GM18505 (cell line): ENCODE data around the gene ARHGAP23.

ENCODE experiments used
- ATAC-seq: cut with Tn5 transposase; IDR thresholded peaks from one replicate; pipeline ENCODE4 v1.9.1; 2021; ENCODE audit not compliant: unreplicated experiment
- POLR2A ChIP-seq: IDR thresholded peaks from 4 replicates; pipeline ENCODE4 v1.6.1; 2011; ENCODE audit warnings: borderline replicate concordance; ENCODE audit not compliant: insufficient read depth, insufficient read length; ENCODE audit errors: extremely low read depth

ARHGAP23 gene

DNA sequence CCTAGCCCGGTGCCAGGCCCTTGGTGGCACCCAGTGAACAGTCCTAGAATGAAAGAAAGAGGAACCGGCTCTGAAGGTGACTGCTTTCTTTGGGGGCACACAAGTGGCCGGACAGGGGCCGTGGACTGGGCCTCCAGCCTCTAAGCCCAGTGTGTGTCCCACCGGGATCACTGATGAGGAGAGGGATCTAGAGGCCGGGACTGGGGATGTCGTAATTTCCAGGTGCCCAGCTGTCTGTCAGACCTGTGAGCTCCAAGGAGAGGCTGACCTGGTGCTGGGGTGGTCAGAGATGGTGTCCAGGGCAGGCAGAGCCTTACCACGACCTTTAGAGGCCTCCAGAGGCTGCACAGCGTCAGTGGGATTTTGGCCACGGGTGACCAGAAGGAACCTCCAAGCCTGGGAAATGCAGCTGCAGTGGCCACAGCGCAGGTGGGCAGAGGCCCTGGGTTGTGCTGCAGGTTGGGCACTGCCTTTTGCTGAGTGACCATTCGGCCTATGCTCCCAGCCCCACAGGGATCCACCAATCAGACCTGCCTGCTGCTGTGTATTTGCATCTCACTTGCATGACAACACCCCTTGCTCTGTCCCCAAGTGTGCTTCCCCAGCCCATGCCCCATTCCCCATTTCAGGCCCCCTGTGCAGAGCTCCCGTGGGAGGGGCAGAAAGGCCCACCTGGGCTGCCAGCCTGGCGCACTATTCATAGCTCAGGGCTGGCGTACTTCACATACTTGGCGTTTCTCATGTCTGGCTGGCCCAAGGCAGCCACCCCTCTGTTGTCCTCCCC, 12.5 kb downstream of the ARHGAP23 start:
- TF ChIP-seq POLR2A = no peak
- ATAC-seq = no peak

DNA sequence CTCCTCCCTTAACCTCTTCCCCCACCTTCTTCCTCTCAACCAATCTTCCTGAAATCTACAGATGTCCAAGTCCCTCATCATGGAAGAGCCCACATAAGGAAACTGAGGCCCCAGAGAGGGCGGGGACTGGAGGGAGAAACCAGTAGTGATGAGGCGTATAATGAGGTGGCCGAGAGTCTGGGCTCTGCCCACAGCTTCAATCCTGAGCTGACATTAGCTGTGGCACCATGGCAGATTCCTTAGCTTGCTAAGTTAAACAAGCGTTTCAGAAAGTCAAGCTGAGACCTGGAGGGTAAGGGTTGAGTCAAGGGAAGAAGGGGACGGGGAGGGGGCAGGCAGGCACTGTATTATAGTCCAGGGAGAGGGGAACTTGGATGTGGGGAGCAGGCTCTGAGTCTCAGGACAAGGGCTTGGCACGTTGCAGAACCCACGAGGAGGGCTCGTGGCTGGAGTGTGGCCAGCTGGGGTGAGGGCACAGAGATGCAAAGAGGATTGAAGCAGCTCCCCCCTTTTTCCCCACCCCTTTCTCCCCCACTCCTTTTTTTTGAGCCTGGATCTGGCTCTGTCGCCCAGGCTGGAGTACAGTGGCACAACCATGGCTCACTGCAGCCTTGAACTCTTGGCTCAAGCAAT, 13.3 kb downstream of the ARHGAP23 start:
- no peak for TF ChIP-seq POLR2A
- no peak for ATAC-seq

DNA sequence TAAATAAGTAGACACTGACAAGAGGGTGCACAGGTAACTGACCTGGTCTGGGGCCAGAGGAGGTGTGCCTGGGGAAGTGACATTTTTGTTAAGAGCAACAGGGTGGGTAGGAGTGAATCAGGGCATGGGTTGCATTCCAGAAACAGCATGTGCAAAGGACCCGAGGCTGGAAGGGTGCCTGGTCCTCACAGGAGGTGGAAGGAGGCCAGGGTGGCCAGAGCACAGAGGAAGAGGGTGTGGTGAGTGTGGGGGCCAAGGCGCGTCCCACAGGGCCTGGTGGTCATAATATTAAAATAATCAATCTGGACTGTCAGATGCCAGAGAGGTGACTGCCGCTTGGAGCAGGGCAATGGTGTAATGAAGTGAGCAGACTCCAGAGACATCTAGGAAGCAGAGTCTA, 14.3 kb downstream of the ARHGAP23 start:
- ATAC-seq = no peak
- TF ChIP-seq POLR2A = no peak

- TF ChIP-seq POLR2A = no peak
- ATAC-seq = no peak
Observed at GRCh38 chr17:38443356-38444031, 15.2 kb downstream of the ARHGAP23 start.

DNA sequence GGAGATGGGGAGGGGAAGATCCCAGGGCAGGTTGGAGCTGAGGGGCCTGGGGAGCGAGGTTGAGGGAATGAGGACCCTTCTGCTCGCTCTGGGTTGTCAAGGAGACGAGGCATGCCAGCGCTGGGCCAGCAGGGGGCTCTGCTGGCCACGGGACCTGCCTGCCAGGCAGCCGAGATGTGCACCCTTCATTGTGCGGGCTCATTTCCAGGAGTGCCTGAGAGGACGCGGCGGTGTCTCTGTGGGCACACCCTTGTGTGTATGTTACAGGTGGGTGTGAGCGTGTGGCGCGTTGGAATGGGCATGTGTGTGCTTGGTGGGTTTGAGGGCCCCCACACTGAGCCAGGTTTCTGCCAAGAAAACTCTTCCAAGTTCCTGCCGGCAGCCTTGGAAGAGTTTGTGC, 15.9 kb downstream of the ARHGAP23 start:
- ATAC-seq = no peak
- no peak for TF ChIP-seq POLR2A

DNA sequence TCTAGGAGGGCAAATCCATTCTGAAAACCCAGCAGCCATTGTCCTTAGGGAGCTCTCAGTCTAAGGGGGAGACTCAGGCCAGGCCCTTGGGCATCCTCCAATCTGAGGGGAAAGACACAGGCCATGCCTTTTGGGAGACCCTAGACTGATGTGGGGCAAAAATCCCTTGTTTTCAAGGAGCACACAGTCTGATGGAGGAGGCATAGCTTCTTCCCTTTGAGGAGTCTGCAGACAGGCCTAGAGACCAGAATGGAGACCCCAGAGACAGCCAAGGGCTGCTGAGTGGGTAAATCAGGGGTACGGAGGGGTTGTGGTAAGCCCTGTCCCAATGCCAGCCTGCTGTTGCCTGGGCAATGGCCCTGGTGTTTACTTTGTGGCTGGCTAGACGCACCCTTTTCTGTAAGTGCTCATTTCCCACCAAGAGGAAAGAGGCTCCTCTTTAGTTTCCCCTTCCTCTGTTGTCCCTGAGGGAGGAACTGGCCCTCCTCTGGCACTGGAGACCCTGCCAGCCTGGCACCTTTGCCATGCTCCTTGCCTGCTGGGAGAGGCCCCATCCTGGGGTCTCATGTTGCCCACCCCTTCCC, 19.3 kb downstream of the ARHGAP23 start:
- no peak for ATAC-seq
- no peak for TF ChIP-seq POLR2A

- ATAC-seq = no peak
- no peak for TF ChIP-seq POLR2A
Observed at GRCh38 chr17:38448208-38448771, 20.0 kb downstream of the ARHGAP23 start.

GRCh38 chr17:38449364-38449763, 21.1 kb downstream of the ARHGAP23 start:
- ATAC-seq = no peak
- no peak for TF ChIP-seq POLR2A

- no peak for ATAC-seq
- no peak for TF ChIP-seq POLR2A
Observed at GRCh38 chr17:38450557-38451029, 22.3 kb downstream of the ARHGAP23 start.

- TF ChIP-seq POLR2A = no peak
- ATAC-seq = no peak
Observed at GRCh38 chr17:38451030-38451839, 23.0 kb downstream of the ARHGAP23 start.

GRCh38 chr17:38451840-38452529, 23.7 kb downstream of the ARHGAP23 start:
- ATAC-seq = no peak
- TF ChIP-seq POLR2A = no peak

DNA sequence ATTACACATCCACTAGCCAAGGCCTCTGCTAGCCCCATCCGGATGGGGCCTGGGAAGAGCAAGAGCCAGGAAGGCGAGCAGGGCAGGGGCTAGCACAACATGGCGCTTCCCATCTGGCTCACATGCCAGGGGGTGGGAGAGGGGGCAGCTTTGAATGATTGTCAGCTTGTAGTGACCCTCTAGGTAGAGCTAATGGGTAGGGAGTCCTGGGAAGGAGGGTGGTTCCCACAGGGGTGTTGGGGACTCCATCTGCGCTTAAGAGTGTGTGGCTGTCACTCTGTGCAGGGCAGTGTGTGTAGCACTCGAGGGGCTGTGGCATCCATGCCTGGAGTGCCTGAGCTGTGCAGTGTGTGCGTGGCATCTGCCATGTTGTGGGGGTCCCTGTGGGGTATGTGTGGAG, 24.5 kb downstream of the ARHGAP23 start:
- no peak for TF ChIP-seq POLR2A
- ATAC-seq = no peak
